Prostate gland (tissue), 2 donors: ENCODE measurements around the gene ITIH1. TPM values are rescaled to one million over a fixed set of nuclear protein-coding genes. Genes with fewer than 3 reads are reported as not detected.

Source experiments
- DNase-seq: peaks from one replicate; pipeline ENCODE4 v3.0.0-alpha.2; 2019; ENCODE audit warnings: low spot score
- H3K27ac ChIP-seq, 2 donors: fragments of 200-600 bp; sonication (generic); 2 replicates each; pipeline ENCODE4 v1.5.1; 2017 to 2019
- H3K27me3 ChIP-seq: fragments of 200-600 bp; sonication (generic); replicated peaks from 2 replicates; pipeline ENCODE4 v1.5.1; 2019; ENCODE audit not compliant: insufficient read depth
- H3K36me3 ChIP-seq, 2 donors: fragments of 200-600 bp; sonication (generic); 1 replicate in 1 of 2; 2 replicates in 1 of 2; pipeline versions ENCODE4 v1.5.1 to v1.8.1; 2017 to 2019
- H3K4me1 ChIP-seq: fragments of 200-600 bp; sonication (generic); replicated peaks from 2 replicates; pipeline ENCODE4 v1.5.1; 2019
- H3K4me3 ChIP-seq, 2 donors: fragments of 200-600 bp; sonication (generic); 2 replicates each; pipeline ENCODE4 v1.5.1; 2017 to 2019
- H3K9me3 ChIP-seq: fragments of 200-600 bp; sonication (generic); 2 replicates; pipeline ENCODE4 v1.5.1; 2017
- POLR2A ChIP-seq: fragments of 450-650 bp; IDR thresholded peaks from one replicate; pipeline ENCODE4 v1.6.1; 2016; ENCODE audit warnings: antibody characterized with exemption, mild to moderate bottlenecking
- POLR2AphosphoS5 ChIP-seq: sonication (generic); formaldehyde crosslinking; IDR thresholded peaks from one replicate; pipeline ENCODE4 v1.6.1; 2017; ENCODE audit warnings: antibody characterized with exemption
- WGBS: methylation state at CpG from one replicate; pipeline ENCODE4 v1.1.5; 2018; 5-methylcytosine and 5-hydroxymethylcytosine counted together
- intact Hi-C: fragments of 100-400 bp; cut with DNase I; formaldehyde crosslinking; loops from one replicate; pipeline ENCODE4 v1.14.2; 2022
- total RNA-seq, 2 donors: library from RNA; depleted of rRNA; stranded (reverse); fragments of >200 nt; gene quantifications; one replicate each; pipeline ENCODE4 v1.1.0, GENCODE V29; 2016
- TF ChIP-seq, protein P1 (sequence below), 4 experiments: fragments of 200-600 bp in 2 of 4; fragments of 450-650 bp in 2 of 4; sonication (generic) in 2 of 4; IDR thresholded peaks; 1 replicate in 3 of 4; 2 replicates in 1 of 4; pipeline ENCODE4 v1.5.1; 2016 to 2019; ENCODE audit warnings: antibody characterized with exemption in 4 of 4, mild to moderate bottlenecking in 2 of 4, moderate library complexity in 2 of 4

The ITIH1 gene
- total RNA-seq, 2 donors from 2014 or later, result 3.5 TPM; not detected in 1

DNA sequence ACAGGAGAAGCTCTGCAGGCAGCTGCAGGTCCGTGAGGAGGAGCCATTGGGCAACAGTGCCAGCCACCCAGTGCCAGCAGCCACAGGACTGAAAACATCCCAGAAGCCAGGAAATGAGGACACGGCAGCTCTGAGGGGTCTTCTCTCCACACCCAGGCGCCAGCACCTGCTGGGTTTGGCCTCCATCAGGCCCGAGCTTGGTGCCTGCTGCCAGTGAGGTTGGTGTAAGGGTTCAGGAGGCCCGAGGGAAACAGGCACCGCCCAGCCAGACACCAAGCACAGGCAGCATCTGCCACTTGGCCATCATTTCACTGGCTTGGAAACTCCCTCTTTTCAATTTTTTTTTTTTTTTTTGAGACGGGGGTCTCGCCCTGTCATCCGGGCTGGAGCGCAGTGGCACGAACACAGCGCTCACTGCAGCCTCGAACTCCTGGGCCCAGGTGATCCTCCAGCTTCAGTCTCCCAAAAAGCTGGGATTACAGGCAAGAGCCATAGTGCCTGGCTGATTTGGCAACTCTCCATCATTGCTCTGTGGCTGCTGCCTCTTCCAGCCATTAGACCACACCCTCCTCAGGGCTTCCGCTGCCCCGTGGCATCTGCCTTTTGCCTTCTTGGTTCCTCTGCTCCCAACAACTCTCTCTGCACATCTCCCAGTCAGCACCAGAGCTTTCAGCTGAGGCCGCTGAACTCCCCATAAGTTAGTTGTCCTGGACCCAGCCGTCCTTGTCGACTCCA is 15.7 kb downstream of the ITIH1 start:
- no peaks in the 10 kb centered on the region for H3K36me3 ChIP-seq
- no peaks in the 10 kb centered on the region for H3K4me1 ChIP-seq
- H3K9me3 ChIP-seq, result no peaks in the 10 kb centered on the region
- TF ChIP-seq, protein P1, sequence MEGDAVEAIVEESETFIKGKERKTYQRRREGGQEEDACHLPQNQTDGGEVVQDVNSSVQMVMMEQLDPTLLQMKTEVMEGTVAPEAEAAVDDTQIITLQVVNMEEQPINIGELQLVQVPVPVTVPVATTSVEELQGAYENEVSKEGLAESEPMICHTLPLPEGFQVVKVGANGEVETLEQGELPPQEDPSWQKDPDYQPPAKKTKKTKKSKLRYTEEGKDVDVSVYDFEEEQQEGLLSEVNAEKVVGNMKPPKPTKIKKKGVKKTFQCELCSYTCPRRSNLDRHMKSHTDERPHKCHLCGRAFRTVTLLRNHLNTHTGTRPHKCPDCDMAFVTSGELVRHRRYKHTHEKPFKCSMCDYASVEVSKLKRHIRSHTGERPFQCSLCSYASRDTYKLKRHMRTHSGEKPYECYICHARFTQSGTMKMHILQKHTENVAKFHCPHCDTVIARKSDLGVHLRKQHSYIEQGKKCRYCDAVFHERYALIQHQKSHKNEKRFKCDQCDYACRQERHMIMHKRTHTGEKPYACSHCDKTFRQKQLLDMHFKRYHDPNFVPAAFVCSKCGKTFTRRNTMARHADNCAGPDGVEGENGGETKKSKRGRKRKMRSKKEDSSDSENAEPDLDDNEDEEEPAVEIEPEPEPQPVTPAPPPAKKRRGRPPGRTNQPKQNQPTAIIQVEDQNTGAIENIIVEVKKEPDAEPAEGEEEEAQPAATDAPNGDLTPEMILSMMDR (IDR thresholded peaks at IDR 0.05), result no peak
- no peak for TF ChIP-seq POLR2AphosphoS5
- no peak for TF ChIP-seq POLR2A
- DNase-seq, result no peak
- H3K4me3 ChIP-seq, result no peak overlapping the region
- intact Hi-C loops, result no loop called here
- WGBS, result 83% methylated on average over 18 of the region's 18 CpGs
- no peak overlapping the region for H3K27ac ChIP-seq
- H3K27me3 ChIP-seq, result no peaks in the 10 kb centered on the region

DNA sequence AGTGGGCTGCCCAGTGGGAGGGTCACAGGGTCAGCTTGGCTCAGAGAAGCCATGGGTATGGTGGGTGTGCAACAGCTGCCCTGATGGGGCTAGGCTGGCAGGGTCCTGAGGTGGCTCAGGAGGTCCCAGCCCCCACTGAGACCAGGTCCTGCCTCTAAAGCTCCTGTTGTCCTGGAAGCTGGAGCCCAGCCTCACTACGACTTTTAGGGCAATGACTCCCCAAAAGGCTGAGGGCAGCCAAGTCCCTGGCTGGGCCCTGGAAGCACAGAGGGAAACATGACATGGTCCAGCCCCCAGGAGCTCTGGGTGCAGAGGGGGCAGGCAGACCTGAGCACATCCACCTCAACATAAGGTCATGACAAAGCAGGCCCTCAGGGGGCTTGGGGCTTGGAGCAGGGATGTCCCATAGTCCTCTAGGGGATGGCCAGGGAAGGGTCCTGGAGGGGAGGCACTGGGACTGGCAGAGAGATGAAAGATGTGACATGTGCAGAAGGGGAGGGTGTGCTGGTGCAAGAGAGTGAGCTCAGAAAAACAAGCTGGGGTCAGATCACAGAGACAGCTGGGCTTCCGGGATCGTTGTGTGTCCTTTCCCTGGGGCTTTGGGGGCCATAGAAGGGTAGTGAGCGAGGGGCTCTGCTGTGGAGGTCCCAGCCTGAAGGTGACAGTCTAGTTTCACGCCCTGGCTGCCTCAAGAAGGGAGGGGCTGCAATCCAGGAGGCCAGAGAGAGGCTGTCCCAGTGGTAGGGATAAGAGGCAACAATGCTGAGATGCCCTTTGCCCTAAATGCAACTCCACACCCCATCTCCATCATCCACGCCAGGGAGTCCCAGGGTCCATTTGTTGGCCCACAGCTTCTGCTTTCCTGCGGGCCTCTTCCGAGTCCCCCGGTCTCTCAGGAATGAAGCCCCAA is 16.6 kb downstream of the ITIH1 start:
- intact Hi-C loops, result no loop called here
- whole genome bisulfite sequencing, result 92% methylated on average over 9 of the region's 9 CpGs
- no peak for DNase-seq
- Histone ChIP-seq H3K27ac (no peak overlapping the region), H3K9me3 (no peaks in the 10 kb centered on the region), H3K4me1 (no peaks in the 10 kb centered on the region), H3K36me3 (no peaks in the 10 kb centered on the region), H3K27me3 (no peaks in the 10 kb centered on the region), H3K4me3 (no peak overlapping the region)
- TF ChIP-seq, protein P1 (IDR thresholded peaks at IDR 0.05), result no peak
- TF ChIP-seq POLR2A (no peak), POLR2AphosphoS5 (no peak)

DNA sequence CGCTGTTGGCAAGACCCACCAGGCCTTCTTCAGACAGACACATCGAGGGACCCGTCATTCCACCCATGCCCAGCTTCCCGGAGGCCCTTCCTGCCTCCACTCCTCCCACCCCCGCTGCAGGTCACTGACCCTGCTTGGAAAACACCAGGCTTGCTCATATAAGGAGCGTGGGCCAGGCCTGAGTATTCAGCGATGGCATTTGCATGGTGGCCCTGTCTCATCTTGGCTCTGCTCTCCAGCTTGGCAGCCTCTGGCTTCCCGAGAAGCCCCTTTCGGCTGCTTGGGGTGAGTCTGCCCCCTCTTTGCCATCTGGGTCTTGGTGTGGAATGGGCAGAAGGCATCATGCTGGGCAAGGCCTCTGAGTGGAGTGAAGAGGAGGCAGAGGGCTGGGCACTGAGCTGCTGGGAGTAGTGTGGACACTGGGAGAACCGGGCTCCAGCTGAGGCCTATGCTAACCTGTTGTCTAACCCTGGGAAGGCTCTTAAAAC is 17.3 kb downstream of the ITIH1 start, which contains the start of gene ITIH3:
Gene ITIH3, plus strand, starts transcription at position 185 of the 488 bp plus-strand sequence. Its CDS starts 8 bp downstream, at position 193.
- no peak for TF ChIP-seq POLR2AphosphoS5
- TF ChIP-seq POLR2A, result no peak
- TF ChIP-seq, protein P1 (IDR thresholded peaks at IDR 0.05), result no peak
- no peaks in the 10 kb centered on the region for H3K36me3 ChIP-seq
- H3K9me3 ChIP-seq, result no peaks in the 10 kb centered on the region
- H3K27ac ChIP-seq, result no peak within 1 kb of the TSS
- no peaks in the 10 kb centered on the region for H3K27me3 ChIP-seq
- no peaks in the 10 kb centered on the region for H3K4me1 ChIP-seq
- H3K4me3 ChIP-seq, result no peak within 1 kb of the TSS
- 77% methylated on average over 10 of the region's 10 CpGs for WGBS
- DNase-seq, result no peak
- intact Hi-C loops, result no loop called here

DNA sequence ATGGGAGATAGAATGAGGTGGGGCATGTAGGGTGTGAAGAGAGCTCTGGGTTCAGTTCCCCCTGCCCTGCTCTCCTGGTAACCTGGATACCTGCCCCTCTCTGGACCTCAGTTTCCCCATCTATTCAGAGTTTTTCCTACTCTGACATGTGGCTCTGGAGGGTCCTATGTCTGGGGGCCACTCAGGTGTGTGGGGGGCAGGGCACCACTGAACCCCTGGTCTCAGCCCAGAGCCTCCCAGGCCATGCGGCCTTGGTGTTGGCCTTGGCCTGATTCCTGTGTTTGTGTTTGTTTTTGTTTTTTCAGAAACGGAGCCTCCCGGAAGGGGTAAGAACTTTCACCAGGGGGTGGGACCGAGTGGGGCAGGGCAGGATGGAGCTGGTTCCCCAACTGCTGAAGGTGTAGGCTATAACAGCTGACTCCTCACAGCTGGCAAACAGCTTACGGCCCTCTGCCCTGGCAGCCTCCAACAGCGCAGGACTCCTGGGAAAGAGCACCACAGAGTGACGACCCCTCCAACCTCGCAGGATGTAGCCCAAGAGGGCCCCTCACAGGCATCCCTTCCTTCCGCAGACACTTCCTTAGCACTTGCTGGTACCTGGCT is 18.0 kb downstream of the ITIH1 start:
- 50% methylated on average over 9 of the region's 9 CpGs for WGBS
- TF ChIP-seq POLR2A, result no peak
- TF ChIP-seq, protein P1 (IDR thresholded peaks at IDR 0.05), result no peak
- TF ChIP-seq POLR2AphosphoS5, result no peak
- no peak overlapping the region for H3K4me3 ChIP-seq
- H3K4me1 ChIP-seq, result no peaks in the 10 kb centered on the region
- intact Hi-C loops, result no loop called here
- no peaks in the 10 kb centered on the region for H3K36me3 ChIP-seq
- no peaks in the 10 kb centered on the region for H3K9me3 ChIP-seq
- H3K27ac ChIP-seq, result no peak overlapping the region
- no peaks in the 10 kb centered on the region for H3K27me3 ChIP-seq
- no peak for DNase-seq
